HCT116 (cell line): Measurements from ENCODE around the gene BPIFB4. TPM values are rescaled to one million over a fixed set of nuclear protein-coding genes. Genes with fewer than 3 reads are reported as not detected.

Experiments used
- ATAC-seq: fragments of 200-7000 bp; cut with Tn5 transposase; 2 replicates; pipeline ENCODE4 v1.9.1; 2020; ENCODE audit warnings: mild to moderate bottlenecking, moderate library complexity
- BruUV-seq: library from RNA; stranded (reverse); fragments of 400-500 nt; replicated peaks from 2 replicates; lab custom pipeline; 2021; lab: Mats Ljungman, UMichigan
- CTCF ChIA-PET: fragments of 300-600 bp; sonication (Branson Sonifier 250); formaldehyde crosslinking; loops from one replicate; lab custom pipeline; 2021; ENCODE audit warnings: antibody characterized with exemption; lab: Charles Lee
- POLR2A ChIA-PET: fragments of 300-600, 350-600 bp; sonication (Branson Sonifier 250); formaldehyde crosslinking; loops from one replicate; lab custom pipeline; 2021; ENCODE audit warnings: antibody characterized with exemption; lab: Charles Lee
- RAD21 ChIA-PET, 2 experiments: fragments of 300-600 bp; sonication (Branson Sonifier 250); formaldehyde crosslinking; loops; one replicate each; lab custom pipeline; 2023; ENCODE audit warnings: low total read pairs in 2 of 2; ENCODE audit not compliant: uncharacterized antibody in 2 of 2, unreplicated experiment in 2 of 2, low non-redundant PET in 1 of 2; lab: Charles Lee
- DNase-seq: peaks from one replicate; pipeline ENCODE4 v3.0.0-alpha.2; 2010; ENCODE audit warnings: low read depth, low spot score
- H2AFZ ChIP-seq: fragments of 200-600 bp; shearing (Covaris generic), sonication (generic); 2 replicates; pipeline ENCODE4 v1.6.1; 2017; ENCODE audit warnings: low read depth, mixed run types, mixed read lengths, antibody characterized with exemption, low read length; ENCODE audit not compliant: poor library complexity, severe bottlenecking
- H3K27ac ChIP-seq: 2 replicates; pipeline ENCODE4 v1.5.1; 2012; ENCODE audit warnings: low read depth, low read length
- H3K27me3 ChIP-seq: fragments of 200-600 bp; sonication (generic); 2 replicates; pipeline ENCODE4 v1.6.1; 2016; ENCODE audit warnings: mixed run types, low read length, mixed read lengths; ENCODE audit not compliant: insufficient read depth
- H3K36me3 ChIP-seq, 2 experiments: fragments of 200-500 bp in 1 of 2; fragments of 200-600 bp in 1 of 2; sonication (Bioruptor generic) in 1 of 2; sonication (generic) in 1 of 2; 2 replicates each; pipeline versions ENCODE4 v1.5.1 to v1.6.1; 2014 to 2016; ENCODE audit warnings: low read length in 2 of 2, inconsistent platforms in 1 of 2, mixed read lengths in 1 of 2, mixed run types in 1 of 2; ENCODE audit not compliant: insufficient read depth in 2 of 2, control insufficient read depth in 1 of 2
- H3K4me1 ChIP-seq, 2 experiments: fragments of 200-600 bp in 1 of 2; sonication (generic) in 1 of 2; 2 replicates each; pipeline versions ENCODE4 v1.5.1 to v1.6.1; 2012 to 2017; ENCODE audit warnings: low read length in 2 of 2, inconsistent platforms in 1 of 2, mild to moderate bottlenecking in 1 of 2, mixed read lengths in 1 of 2, mixed run types in 1 of 2, moderate library complexity in 1 of 2; ENCODE audit not compliant: insufficient read depth in 2 of 2, control insufficient read depth in 1 of 2
- H3K4me2 ChIP-seq: fragments of 200-600 bp; sonication (generic); 2 replicates; pipeline ENCODE4 v1.6.1; 2017; ENCODE audit warnings: mixed run types, low read length, mixed read lengths
- H3K4me3 ChIP-seq, 2 experiments: fragments of 200-600 bp in 1 of 2; sonication (generic) in 1 of 2; replicated peaks in 1 of 2; 2 replicates each; pipeline ENCODE4 v1.5.1; 2011 to 2016; ENCODE audit warnings: low read length in 2 of 2, control low read depth in 1 of 2, low read depth in 1 of 2, mild to moderate bottlenecking in 1 of 2, mixed read lengths in 1 of 2, mixed run types in 1 of 2
- H3K79me2 ChIP-seq: fragments of 200-600 bp; sonication (generic); 2 replicates; pipeline ENCODE4 v1.6.1; 2017; ENCODE audit warnings: mild to moderate bottlenecking, mixed run types, low read length, moderate library complexity, mixed read lengths; ENCODE audit not compliant: insufficient read depth
- H3K9ac ChIP-seq: fragments of 200-600 bp; sonication (generic); 2 replicates; pipeline ENCODE4 v1.6.1; 2016; ENCODE audit warnings: low read length, mixed read lengths
- H3K9me2 ChIP-seq: fragments of 200-600 bp; sonication (generic), shearing (Covaris generic); 2 replicates; pipeline ENCODE4 v1.6.1; 2017; ENCODE audit warnings: mixed run types, mild to moderate bottlenecking, moderate library complexity; ENCODE audit not compliant: insufficient read depth
- H3K9me3 ChIP-seq, 2 experiments: fragments of 200-500 bp in 1 of 2; fragments of 200-600 bp in 1 of 2; sonication (Bioruptor generic) in 1 of 2; sonication (generic) in 1 of 2; 2 replicates each; pipeline ENCODE4 v1.6.1; 2014 to 2017; ENCODE audit warnings: low read length in 2 of 2, mixed read lengths in 2 of 2, inconsistent platforms in 1 of 2, low read depth in 1 of 2, mild to moderate bottlenecking in 1 of 2, mixed run types in 1 of 2, moderate library complexity in 1 of 2; ENCODE audit not compliant: control insufficient read depth in 1 of 2, insufficient read depth in 1 of 2
- H4K20me1 ChIP-seq: fragments of 200-600 bp; sonication (generic), shearing (Covaris generic); 2 replicates; pipeline ENCODE4 v1.6.1; 2017; ENCODE audit warnings: mixed run types, mild to moderate bottlenecking, moderate library complexity; ENCODE audit not compliant: insufficient read depth
- EGR1 ChIP-seq: IDR thresholded peaks from 2 replicates; pipeline ENCODE4 v1.6.1; 2012; ENCODE audit warnings: low read depth
- ELF1 ChIP-seq: IDR thresholded peaks from 2 replicates; pipeline ENCODE4 v1.6.1; 2012; ENCODE audit warnings: low read depth, borderline replicate concordance
- EZH2 ChIP-seq: fragments of 200-600 bp; sonication (generic); IDR thresholded peaks from 2 replicates; pipeline ENCODE4 v1.6.1; 2017; ENCODE audit warnings: antibody characterized with exemption, mixed run types
- EZH2phosphoT487 ChIP-seq: fragments of 200-600 bp; IDR thresholded peaks from 2 replicates; pipeline ENCODE4 v1.6.1; 2018; ENCODE audit warnings: antibody characterized with exemption, borderline replicate concordance
- FOSL1 ChIP-seq: IDR thresholded peaks from 2 replicates; pipeline ENCODE4 v1.6.1; 2012; ENCODE audit warnings: low read depth
- POLR2A ChIP-seq: IDR thresholded peaks from 2 replicates; pipeline ENCODE4 v1.7.0; 2011; ENCODE audit warnings: borderline replicate concordance; ENCODE audit not compliant: insufficient read depth, insufficient read length; ENCODE audit errors: extremely low read depth
- POLR2AphosphoS5 ChIP-seq: IDR thresholded peaks from 2 replicates; pipeline ENCODE4 v1.6.1; 2011; ENCODE audit warnings: mild to moderate bottlenecking, low read depth, low read length, moderate library complexity
- RAD21 ChIP-seq: IDR thresholded peaks from 2 replicates; pipeline ENCODE4 v1.6.1; 2012; ENCODE audit warnings: low read depth, mild to moderate bottlenecking
- SRF ChIP-seq: IDR thresholded peaks from 2 replicates; pipeline ENCODE4 v1.6.1; 2012; ENCODE audit warnings: low read depth
- TCF7L2 ChIP-seq: IDR thresholded peaks from 2 replicates; pipeline ENCODE4 v1.7.0; 2011; ENCODE audit warnings: borderline replicate concordance, inconsistent platforms; ENCODE audit not compliant: insufficient read depth, insufficient read length; ENCODE audit errors: extremely low read depth
- YY1 ChIP-seq: IDR thresholded peaks from 2 replicates; pipeline ENCODE4 v1.6.1; 2011; ENCODE audit warnings: low read length, low read depth, moderate library complexity, mild to moderate bottlenecking; ENCODE audit not compliant: insufficient replicate concordance; ENCODE audit errors: extremely low read depth
- ZFX ChIP-seq: fragments of 450-650 bp; IDR thresholded peaks from 2 replicates; pipeline ENCODE4 v1.6.1; 2017
- intact Hi-C: fragments of 100-400 bp; cut with micrococcal nuclease; formaldehyde crosslinking; loops from 2 replicates; pipeline ENCODE4 v1.10.0; 2022
- total RNA-seq: library from RNA; stranded (reverse); gene quantifications from one replicate; pipeline ENCODE4 v1.2.1, GENCODE V29; 2021; ENCODE audit not compliant: unreplicated experiment
- TF ChIP-seq, protein P1 (sequence below): IDR thresholded peaks from 2 replicates; pipeline ENCODE4 v1.6.1; 2012; ENCODE audit warnings: low read depth
- TF ChIP-seq, protein P2 (sequence below): IDR thresholded peaks from 2 replicates; pipeline ENCODE4 v1.6.1; 2012
- TF ChIP-seq, protein P3 (sequence below), 3 experiments: fragments of 200-600 bp in 1 of 3; sonication (generic) in 1 of 3; IDR thresholded peaks in 2 of 3; conservative IDR thresholded peaks in 1 of 3; 2 replicates each; pipeline ENCODE4 v1.5.1; 2012 to 2017; ENCODE audit warnings: low read depth in 2 of 3, low read length in 2 of 3, antibody characterized with exemption in 1 of 3, borderline replicate concordance in 1 of 3, control low read depth in 1 of 3, mild to moderate bottlenecking in 1 of 3, mixed read lengths in 1 of 3, mixed run types in 1 of 3, moderate library complexity in 1 of 3; ENCODE audit not compliant: insufficient read depth in 1 of 3

BPIFB4 gene
- total RNA-seq, 1 experiment from 2014 or later = not detected

DNA sequence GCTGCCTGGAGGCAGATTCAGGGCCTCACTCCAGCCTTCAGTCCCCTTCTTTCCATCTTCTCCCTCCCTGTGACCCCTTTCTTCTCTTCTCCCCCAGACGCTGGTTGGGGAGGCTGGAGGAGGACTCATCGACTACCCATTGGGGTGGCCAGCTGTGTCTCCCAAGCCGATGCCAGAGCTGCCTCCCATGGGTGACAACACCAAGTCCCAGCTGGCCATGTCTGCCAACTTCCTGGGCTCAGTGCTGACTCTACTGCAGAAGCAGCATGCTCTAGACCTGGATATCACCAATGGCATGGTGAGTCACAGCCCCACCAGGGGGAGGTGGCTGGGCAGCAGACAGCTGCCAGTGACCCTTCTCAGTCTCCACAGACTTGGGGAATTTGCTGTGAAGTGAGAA is 12.9 kb downstream of the BPIFB4 start:
- no peaks in the 10 kb centered on the region for H3K9me2 ChIP-seq
- no peaks in the 10 kb centered on the region for H3K9me3 ChIP-seq
- no peak overlapping the region for H3K9ac ChIP-seq
- DNase-seq (no peak), ATAC-seq (no peak)
- H4K20me1 ChIP-seq = no peaks in the 10 kb centered on the region
- no peak overlapping the region for H3K27ac ChIP-seq
- H3K4me2 ChIP-seq = no peak overlapping the region
- no peak overlapping the region for H2AFZ ChIP-seq
- TF ChIP-seq YY1 (no peak), ELF1 (no peak), TCF7L2 (no peak)
- POLR2A ChIA-PET = no interaction called here
- no TSS peak for BruUV-seq
- intact Hi-C loops = loop anchor here (10.0 kb wide), 1 partner anchor 1032 kb away; no protein-coding TSS in a partner anchor
- H3K4me3 ChIP-seq = no peak overlapping the region
- no peaks in the 10 kb centered on the region for H3K36me3 ChIP-seq
- CTCF ChIA-PET = no interaction called here
- peaks cover 4% of the 10 kb centered on the region; the same call in 1 of the 2 replicates for H3K27me3 ChIP-seq
- no peaks in the 10 kb centered on the region for H3K4me1 ChIP-seq
- RAD21 ChIA-PET = no interaction called here
- no peaks in the 10 kb centered on the region for H3K79me2 ChIP-seq

DNA sequence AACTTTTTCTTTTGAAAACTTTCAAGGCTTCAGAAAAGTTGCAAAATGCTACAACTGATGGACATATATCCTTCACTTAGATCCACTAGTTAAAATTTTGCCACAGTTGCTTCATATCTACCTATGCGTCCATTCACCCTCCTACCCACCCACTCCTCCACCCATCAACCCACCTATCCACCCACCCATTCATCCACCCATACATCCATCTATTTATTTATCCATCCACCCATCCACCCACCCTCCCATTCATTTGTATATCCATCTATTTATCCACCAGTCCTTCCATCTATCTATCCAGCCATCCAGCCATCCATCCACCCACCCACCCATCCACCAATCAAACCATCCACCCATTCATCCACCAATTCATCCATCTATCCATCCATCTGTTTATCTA is 13.6 kb downstream of the BPIFB4 start:
- intact Hi-C loops = loop anchor here (10.0 kb wide), 1 partner anchor 1032 kb away; no protein-coding TSS in a partner anchor

More for the DNA sequence above, 13.6 kb downstream of the BPIFB4 start:
- no peak overlapping the region for H3K4me2 ChIP-seq
- no peaks in the 10 kb centered on the region for H3K9me3 ChIP-seq
- ChIA-PET RAD21 (no interaction called here), CTCF (no interaction called here), POLR2A (no interaction called here)
- H3K27me3 ChIP-seq = peaks cover 4% of the 10 kb centered on the region; the same call in 1 of the 2 replicates
- no peaks in the 10 kb centered on the region for H3K9me2 ChIP-seq
- H3K4me3 ChIP-seq = no peak overlapping the region
- DNase-seq (no peak), ATAC-seq (no peak)
- H4K20me1 ChIP-seq = no peaks in the 10 kb centered on the region
- H3K36me3 ChIP-seq = no peaks in the 10 kb centered on the region
- no peaks in the 10 kb centered on the region for H3K4me1 ChIP-seq
- H3K79me2 ChIP-seq = no peaks in the 10 kb centered on the region
- H2AFZ ChIP-seq = no peak overlapping the region
- no peak for TF ChIP-seq SRF
- no peak for TF ChIP-seq EZH2phosphoT487
- TF ChIP-seq EGR1 = no peak
- no peak for TF ChIP-seq RAD21
- TF ChIP-seq EZH2 = no peak
- TF ChIP-seq, protein P1, sequence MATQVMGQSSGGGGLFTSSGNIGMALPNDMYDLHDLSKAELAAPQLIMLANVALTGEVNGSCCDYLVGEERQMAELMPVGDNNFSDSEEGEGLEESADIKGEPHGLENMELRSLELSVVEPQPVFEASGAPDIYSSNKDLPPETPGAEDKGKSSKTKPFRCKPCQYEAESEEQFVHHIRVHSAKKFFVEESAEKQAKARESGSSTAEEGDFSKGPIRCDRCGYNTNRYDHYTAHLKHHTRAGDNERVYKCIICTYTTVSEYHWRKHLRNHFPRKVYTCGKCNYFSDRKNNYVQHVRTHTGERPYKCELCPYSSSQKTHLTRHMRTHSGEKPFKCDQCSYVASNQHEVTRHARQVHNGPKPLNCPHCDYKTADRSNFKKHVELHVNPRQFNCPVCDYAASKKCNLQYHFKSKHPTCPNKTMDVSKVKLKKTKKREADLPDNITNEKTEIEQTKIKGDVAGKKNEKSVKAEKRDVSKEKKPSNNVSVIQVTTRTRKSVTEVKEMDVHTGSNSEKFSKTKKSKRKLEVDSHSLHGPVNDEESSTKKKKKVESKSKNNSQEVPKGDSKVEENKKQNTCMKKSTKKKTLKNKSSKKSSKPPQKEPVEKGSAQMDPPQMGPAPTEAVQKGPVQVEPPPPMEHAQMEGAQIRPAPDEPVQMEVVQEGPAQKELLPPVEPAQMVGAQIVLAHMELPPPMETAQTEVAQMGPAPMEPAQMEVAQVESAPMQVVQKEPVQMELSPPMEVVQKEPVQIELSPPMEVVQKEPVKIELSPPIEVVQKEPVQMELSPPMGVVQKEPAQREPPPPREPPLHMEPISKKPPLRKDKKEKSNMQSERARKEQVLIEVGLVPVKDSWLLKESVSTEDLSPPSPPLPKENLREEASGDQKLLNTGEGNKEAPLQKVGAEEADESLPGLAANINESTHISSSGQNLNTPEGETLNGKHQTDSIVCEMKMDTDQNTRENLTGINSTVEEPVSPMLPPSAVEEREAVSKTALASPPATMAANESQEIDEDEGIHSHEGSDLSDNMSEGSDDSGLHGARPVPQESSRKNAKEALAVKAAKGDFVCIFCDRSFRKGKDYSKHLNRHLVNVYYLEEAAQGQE = no peak
- TF ChIP-seq, protein P2, sequence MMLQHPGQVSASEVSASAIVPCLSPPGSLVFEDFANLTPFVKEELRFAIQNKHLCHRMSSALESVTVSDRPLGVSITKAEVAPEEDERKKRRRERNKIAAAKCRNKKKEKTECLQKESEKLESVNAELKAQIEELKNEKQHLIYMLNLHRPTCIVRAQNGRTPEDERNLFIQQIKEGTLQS = no peak
- no peak for TF ChIP-seq ZFX
- TF ChIP-seq POLR2A = no peak
- no peak for TF ChIP-seq FOSL1
- no peak for TF ChIP-seq ELF1
- TF ChIP-seq POLR2AphosphoS5 = no peak
- TF ChIP-seq, protein P3, sequence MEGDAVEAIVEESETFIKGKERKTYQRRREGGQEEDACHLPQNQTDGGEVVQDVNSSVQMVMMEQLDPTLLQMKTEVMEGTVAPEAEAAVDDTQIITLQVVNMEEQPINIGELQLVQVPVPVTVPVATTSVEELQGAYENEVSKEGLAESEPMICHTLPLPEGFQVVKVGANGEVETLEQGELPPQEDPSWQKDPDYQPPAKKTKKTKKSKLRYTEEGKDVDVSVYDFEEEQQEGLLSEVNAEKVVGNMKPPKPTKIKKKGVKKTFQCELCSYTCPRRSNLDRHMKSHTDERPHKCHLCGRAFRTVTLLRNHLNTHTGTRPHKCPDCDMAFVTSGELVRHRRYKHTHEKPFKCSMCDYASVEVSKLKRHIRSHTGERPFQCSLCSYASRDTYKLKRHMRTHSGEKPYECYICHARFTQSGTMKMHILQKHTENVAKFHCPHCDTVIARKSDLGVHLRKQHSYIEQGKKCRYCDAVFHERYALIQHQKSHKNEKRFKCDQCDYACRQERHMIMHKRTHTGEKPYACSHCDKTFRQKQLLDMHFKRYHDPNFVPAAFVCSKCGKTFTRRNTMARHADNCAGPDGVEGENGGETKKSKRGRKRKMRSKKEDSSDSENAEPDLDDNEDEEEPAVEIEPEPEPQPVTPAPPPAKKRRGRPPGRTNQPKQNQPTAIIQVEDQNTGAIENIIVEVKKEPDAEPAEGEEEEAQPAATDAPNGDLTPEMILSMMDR (IDR thresholded peaks at IDR 0.05 in 2 of 3, conservative IDR thresholded peaks at IDR 0.05 in 1 of 3; ENCODE audit: borderline replicate concordance in 1 of 3, insufficient read depth in 1 of 3, low read depth in 2 of 3, low read length in 2 of 3) = no peak
- H3K9ac ChIP-seq = no peak overlapping the region
- H3K27ac ChIP-seq = no peak overlapping the region
- BruUV-seq = no TSS peak
